ENCODE results near the gene ZNF644.

The ZNF644 gene

DNA sequence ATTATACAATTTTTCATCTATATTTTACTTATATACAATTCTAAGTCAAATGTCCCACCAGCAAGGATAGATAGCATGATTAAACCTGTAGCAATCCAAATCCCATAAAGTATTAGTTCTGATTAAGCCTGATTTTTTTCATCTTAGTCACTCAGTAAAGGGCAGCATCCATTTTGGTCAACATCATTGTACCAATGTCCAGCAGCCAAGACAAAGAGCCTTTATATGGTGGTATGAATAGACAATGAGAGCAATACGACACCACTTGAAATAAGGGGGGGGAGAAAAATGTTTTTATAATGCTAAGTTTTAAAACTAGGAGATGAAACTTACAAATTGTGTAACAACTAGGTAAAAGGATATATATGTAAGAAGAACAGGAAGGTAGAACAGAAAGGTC is 7.4 kb downstream of the ZNF644 start:
- TF ChIP-seq, protein P1, sequence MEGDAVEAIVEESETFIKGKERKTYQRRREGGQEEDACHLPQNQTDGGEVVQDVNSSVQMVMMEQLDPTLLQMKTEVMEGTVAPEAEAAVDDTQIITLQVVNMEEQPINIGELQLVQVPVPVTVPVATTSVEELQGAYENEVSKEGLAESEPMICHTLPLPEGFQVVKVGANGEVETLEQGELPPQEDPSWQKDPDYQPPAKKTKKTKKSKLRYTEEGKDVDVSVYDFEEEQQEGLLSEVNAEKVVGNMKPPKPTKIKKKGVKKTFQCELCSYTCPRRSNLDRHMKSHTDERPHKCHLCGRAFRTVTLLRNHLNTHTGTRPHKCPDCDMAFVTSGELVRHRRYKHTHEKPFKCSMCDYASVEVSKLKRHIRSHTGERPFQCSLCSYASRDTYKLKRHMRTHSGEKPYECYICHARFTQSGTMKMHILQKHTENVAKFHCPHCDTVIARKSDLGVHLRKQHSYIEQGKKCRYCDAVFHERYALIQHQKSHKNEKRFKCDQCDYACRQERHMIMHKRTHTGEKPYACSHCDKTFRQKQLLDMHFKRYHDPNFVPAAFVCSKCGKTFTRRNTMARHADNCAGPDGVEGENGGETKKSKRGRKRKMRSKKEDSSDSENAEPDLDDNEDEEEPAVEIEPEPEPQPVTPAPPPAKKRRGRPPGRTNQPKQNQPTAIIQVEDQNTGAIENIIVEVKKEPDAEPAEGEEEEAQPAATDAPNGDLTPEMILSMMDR (IDR thresholded peaks at IDR 0.05; ENCODE audit: extremely low read depth, insufficient read depth, missing control alignments), result no peak
- DNase-seq (ENCODE audit: low spot score), result no peak
- in situ Hi-C loops (cut with MboI; ENCODE audit: low pct_unique_long_range_greater_than_20kb, low sequenced_read_pairs, unreplicated experiment), result no loop called here

DNA sequence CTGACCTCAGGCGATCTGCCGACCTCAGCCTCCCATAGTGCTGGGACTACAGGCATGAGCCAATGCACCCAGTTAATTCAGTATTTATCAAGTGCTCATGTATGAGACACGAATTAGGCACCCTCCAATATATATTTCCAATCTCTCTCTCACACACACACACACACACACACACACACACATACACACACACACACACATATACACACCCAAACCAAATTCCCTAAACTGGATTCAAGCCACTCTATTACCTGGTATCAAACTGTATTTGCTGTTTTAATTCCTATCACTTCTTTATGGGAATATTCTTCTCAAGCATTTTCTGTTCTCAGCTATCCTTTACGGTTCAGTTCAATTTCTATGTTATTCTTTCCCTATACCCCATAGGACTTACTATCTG is 8.5 kb downstream of the ZNF644 start:
- in situ Hi-C loops (cut with MboI; ENCODE audit: low pct_unique_long_range_greater_than_20kb, low sequenced_read_pairs, unreplicated experiment), result no loop called here
- TF ChIP-seq, protein P1 (IDR thresholded peaks at IDR 0.05; ENCODE audit: extremely low read depth, insufficient read depth, missing control alignments), result no peak
- DNase-seq (ENCODE audit: low spot score), result no peak

DNA sequence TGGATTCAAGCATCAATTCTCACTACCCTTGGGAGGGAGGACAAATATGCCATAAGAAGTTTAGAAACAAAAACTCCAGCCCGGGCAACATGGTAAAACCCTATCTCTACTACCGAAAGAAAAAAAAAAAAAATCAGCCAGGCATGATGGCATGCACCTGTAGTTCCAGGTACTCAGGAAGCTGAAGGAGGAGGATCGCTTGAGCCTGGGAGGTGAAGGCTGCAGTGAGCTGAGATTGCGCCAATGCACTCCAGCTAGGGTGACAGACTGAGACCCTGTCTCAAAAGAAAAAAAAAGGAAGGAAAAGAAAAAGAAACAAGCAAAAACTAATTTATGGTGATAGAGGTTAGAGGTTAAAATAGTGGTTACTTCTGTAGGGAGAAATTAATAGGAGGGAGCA is 9.6 kb downstream of the ZNF644 start:
- in situ Hi-C loops (cut with MboI; ENCODE audit: low pct_unique_long_range_greater_than_20kb, low sequenced_read_pairs, unreplicated experiment), result no loop called here
- no peak for DNase-seq (ENCODE audit: low spot score)
- TF ChIP-seq, protein P1 (IDR thresholded peaks at IDR 0.05; ENCODE audit: extremely low read depth, insufficient read depth, missing control alignments), result no peak

DNA sequence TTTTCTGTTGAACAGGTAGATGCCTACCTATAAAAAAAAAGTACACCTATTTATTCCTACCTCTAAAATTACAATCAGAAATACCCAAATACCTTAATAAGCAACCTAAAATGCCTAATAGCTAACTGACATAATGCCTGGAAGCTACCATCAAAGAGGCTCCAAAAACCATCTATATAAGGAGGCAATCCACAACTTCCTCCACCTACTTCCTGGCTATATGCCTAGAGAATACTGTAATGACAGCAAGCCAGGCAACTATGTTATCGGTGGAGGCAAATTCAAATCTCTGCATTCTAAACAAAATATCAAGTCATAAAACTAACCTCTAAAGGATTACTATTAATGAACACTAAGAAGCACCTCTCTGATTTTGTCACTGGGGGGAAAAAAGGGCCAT is 10.1 kb downstream of the ZNF644 start:
- TF ChIP-seq, protein P1 (IDR thresholded peaks at IDR 0.05; ENCODE audit: extremely low read depth, insufficient read depth, missing control alignments), result no peak
- in situ Hi-C loops (cut with MboI; ENCODE audit: low pct_unique_long_range_greater_than_20kb, low sequenced_read_pairs, unreplicated experiment), result no loop called here
- DNase-seq (ENCODE audit: low spot score), result no peak

DNA sequence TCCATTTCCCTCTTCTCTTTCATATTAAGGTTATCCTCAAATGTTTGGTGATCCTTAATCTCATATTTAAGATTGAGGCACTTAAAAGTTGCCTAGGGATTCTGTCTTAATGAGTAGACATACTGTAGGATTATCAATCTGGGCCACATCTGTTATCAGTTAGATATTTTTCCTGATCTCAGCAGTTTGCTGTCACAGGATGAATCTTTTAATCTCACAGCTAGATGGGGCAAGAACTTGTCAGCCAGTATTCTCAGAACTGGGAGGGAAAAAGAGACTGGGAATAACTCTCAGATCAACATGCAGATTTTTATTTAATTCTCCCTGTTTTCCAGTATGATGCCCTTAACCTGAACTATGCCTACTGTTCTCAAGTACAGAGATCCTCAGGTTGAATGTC is 14.0 kb downstream of the ZNF644 start:
- no peak for DNase-seq (ENCODE audit: low spot score)
- in situ Hi-C loops (cut with MboI; ENCODE audit: low pct_unique_long_range_greater_than_20kb, low sequenced_read_pairs, unreplicated experiment), result no loop called here
- TF ChIP-seq, protein P1 (IDR thresholded peaks at IDR 0.05; ENCODE audit: extremely low read depth, insufficient read depth, missing control alignments), result no peak

DNA sequence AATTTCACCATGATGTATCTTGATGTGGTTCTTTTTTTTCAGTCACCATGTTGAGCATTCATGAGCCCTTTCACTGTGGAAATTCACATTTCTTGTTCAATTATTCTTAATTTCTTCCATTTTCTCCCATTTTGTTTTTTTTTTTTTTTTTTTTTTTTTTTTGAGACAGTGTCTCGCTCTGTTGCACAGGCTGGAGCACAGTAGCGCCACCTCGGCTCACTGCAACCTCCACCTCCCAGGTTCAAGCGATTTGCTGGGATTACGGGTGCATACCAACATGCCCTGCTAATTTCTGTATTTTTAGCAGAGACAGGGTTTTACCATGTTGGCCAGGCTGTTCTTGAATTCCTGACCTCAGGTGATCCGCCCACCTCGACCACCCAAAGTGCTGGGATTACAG is 14.7 kb downstream of the ZNF644 start:
- no peak for DNase-seq (ENCODE audit: low spot score)
- in situ Hi-C loops (cut with MboI; ENCODE audit: low pct_unique_long_range_greater_than_20kb, low sequenced_read_pairs, unreplicated experiment), result no loop called here
- TF ChIP-seq, protein P1 (IDR thresholded peaks at IDR 0.05; ENCODE audit: extremely low read depth, insufficient read depth, missing control alignments), result no peak
